ENCODE data around the gene HKDC1.

HKDC1 gene

GRCh38 chr10:69179743-69180524, 40.2 kb upstream of the HKDC1 start, which contains the start of gene SUPV3L1 (continued):
- no peak for TF ChIP-seq ZNF19 (tag by site-specific recombination; IDR thresholded peaks at IDR 0.05; ENCODE audit: low read depth)
- TF ChIP-seq ZFHX2 (tag by site-specific recombination; conservative IDR thresholded peaks at IDR 0.05), result peak; percentile 71
- TF ChIP-seq GLI2 (tag by site-specific recombination; IDR thresholded peaks at IDR 0.05; ENCODE audit: borderline replicate concordance, low read depth), result no peak
- peak; percentile 24; the same call in 1 of the 2 replicates for TF ChIP-seq EGR2 (tag by site-specific recombination; IDR thresholded peaks at IDR 0.05; ENCODE audit: low read depth)
- peak; percentile 25; the same call in 1 of the 2 replicates for TF ChIP-seq ZNF558 (tag by site-specific recombination; IDR thresholded peaks at IDR 0.05)
- no peak for TF ChIP-seq HIC1 (tag by site-specific recombination; IDR thresholded peaks at IDR 0.05)
- TF ChIP-seq ZNF548 (tag by site-specific recombination; IDR thresholded peaks at IDR 0.05), result no peak
- 0 out of 2 replicates have a peak, but pooled peaks have one; percentile 30 for TF ChIP-seq ZNF341 (tag by site-specific recombination; IDR thresholded peaks at IDR 0.05; ENCODE audit: low read depth)
- TF ChIP-seq REPIN1 (tag by site-specific recombination; IDR thresholded peaks at IDR 0.05; ENCODE audit: low read depth), result no peak
- TF ChIP-seq ZNF571 (tag by site-specific recombination; IDR thresholded peaks at IDR 0.05), result no peak
- TF ChIP-seq ZFP37 (tag by site-specific recombination; IDR thresholded peaks at IDR 0.05), result no peak
- TF ChIP-seq ZNF433 (tag by site-specific recombination; IDR thresholded peaks at IDR 0.05; ENCODE audit: low read depth), result no peak
- TF ChIP-seq ZBTB17 (tag by site-specific recombination; IDR thresholded peaks at IDR 0.05), result peak; percentile 91

GRCh38 chr10:69180525-69181204, 39.5 kb upstream of the HKDC1 start:
- Histone ChIP-seq H3K4me1 (ENCODE audit: control insufficient read depth, insufficient read depth, low read length) (no peaks in the 10 kb centered on the region), H3K27ac (ENCODE audit: extremely low read depth, low read depth, low read length) (peak overlapping the region; percentile 73; the same call in 1 of the 2 replicates), H3K4me3 (ENCODE audit: low read depth, low read length) (peak overlapping the region; percentile 73), H3K36me3 (ENCODE audit: control insufficient read depth in 2 of 2, insufficient read depth in 1 of 2, low read length in 2 of 2) (peaks cover 6 to 18% of the 10 kb centered on the region in 2 experiments; a peak in 2 of 3 replicates), H3K9me3 (ENCODE audit: control insufficient read depth, insufficient read depth, low read depth, low read length) (no peaks in the 10 kb centered on the region)
- no peak for TF ChIP-seq YY2 (tag by site-specific recombination; IDR thresholded peaks at IDR 0.05)
- no peak for TF ChIP-seq ZNF837 (tag by site-specific recombination; IDR thresholded peaks at IDR 0.05)
- TF ChIP-seq ZBTB8A (tag by site-specific recombination; IDR thresholded peaks at IDR 0.05), result 0 out of 2 replicates have a peak, but pooled peaks have one; percentile 4
- ChIA-PET POLR2A (interaction anchor here (1.4 kb wide), 1 partner anchor 56 kb away, joined by 6 read pairs; no protein-coding TSS in a partner anchor), CTCF (no interaction called here)

GRCh38 chr10:69181433-69181832, 38.7 kb upstream of the HKDC1 start:
- ChIA-PET POLR2A (no interaction called here), CTCF (no interaction called here)
- TF ChIP-seq ZNF76 (tag by site-specific recombination; IDR thresholded peaks at IDR 0.05; ENCODE audit: borderline replicate concordance, low read depth) (no peak), ZNF600 (tag by site-specific recombination; IDR thresholded peaks at IDR 0.05) (no peak), RBAK (tag by site-specific recombination; IDR thresholded peaks at IDR 0.05) (no peak), ZNF266 (tag by site-specific recombination; IDR thresholded peaks at IDR 0.05; ENCODE audit: low read depth) (no peak), ZNF280C (tag by site-specific recombination; IDR thresholded peaks at IDR 0.05) (no peak), GLI4 (tag by site-specific recombination; IDR thresholded peaks at IDR 0.05) (no peak)
- H3K36me3 ChIP-seq (ENCODE audit: control insufficient read depth in 2 of 2, insufficient read depth in 1 of 2, low read length in 2 of 2), result peaks cover 6 to 26% of the 10 kb centered on the region in 2 experiments; a peak in 2 of 3 replicates
- H3K27ac ChIP-seq (ENCODE audit: extremely low read depth, low read depth, low read length), result no peak overlapping the region
- H3K4me1 ChIP-seq (ENCODE audit: control insufficient read depth, insufficient read depth, low read length), result no peaks in the 10 kb centered on the region
- peak overlapping the region; percentile 73 for H3K4me3 ChIP-seq (ENCODE audit: low read depth, low read length)
- no peaks in the 10 kb centered on the region for H3K9me3 ChIP-seq (ENCODE audit: control insufficient read depth, insufficient read depth, low read depth, low read length)
